GM12865 (cell line): ENCODE data around the gene RSPO3.

Experiments
- DNase-seq: peaks from one replicate; pipeline ENCODE4 v3.0.0; 2010; ENCODE audit warnings: low read depth
- H3K4me3 ChIP-seq: 2 replicates; pipeline ENCODE4 v1.5.1; 2011; ENCODE audit warnings: mild to moderate bottlenecking, low read depth, low read length, control low read depth
- CTCF ChIP-seq: IDR thresholded peaks from 2 replicates; pipeline ENCODE4 v1.5.1; 2011; ENCODE audit warnings: low read length, control low read depth, low read depth, inconsistent platforms; ENCODE audit not compliant: insufficient read depth; ENCODE audit errors: missing control alignments

Gene RSPO3

GRCh38 chr6:127128066-127128465 lies 9.6 kb downstream of the RSPO3 start:
- H3K4me3 ChIP-seq, result no peak overlapping the region
- TF ChIP-seq CTCF, result no peak
- DNase-seq, result no peak

GRCh38 chr6:127129251-127129650 lies 10.8 kb downstream of the RSPO3 start:
- H3K4me3 ChIP-seq, result no peak overlapping the region
- no peak for DNase-seq
- TF ChIP-seq CTCF, result no peak

GRCh38 chr6:127131275-127131674 lies 12.8 kb downstream of the RSPO3 start:
- no peak for DNase-seq
- H3K4me3 ChIP-seq, result no peak overlapping the region
- no peak for TF ChIP-seq CTCF

GRCh38 chr6:127131772-127132376 lies 13.4 kb downstream of the RSPO3 start:
- no peak overlapping the region for H3K4me3 ChIP-seq
- DNase-seq, result no peak
- no peak for TF ChIP-seq CTCF

GRCh38 chr6:127134136-127134535 lies 15.7 kb downstream of the RSPO3 start:
- TF ChIP-seq CTCF, result no peak
- no peak overlapping the region for H3K4me3 ChIP-seq
- no peak for DNase-seq

GRCh38 chr6:127136786-127137185 lies 18.3 kb downstream of the RSPO3 start:
- H3K4me3 ChIP-seq, result no peak overlapping the region
- no peak for DNase-seq
- no peak for TF ChIP-seq CTCF

GRCh38 chr6:127146932-127147331 lies 28.5 kb downstream of the RSPO3 start:
- TF ChIP-seq CTCF, result no peak
- DNase-seq, result no peak
- no peak overlapping the region for H3K4me3 ChIP-seq
